HG02588 (cell line): ENCODE results near the gene STK10.

Source experiments
- ATAC-seq: cut with Tn5 transposase; IDR thresholded peaks from one replicate; pipeline ENCODE4 v1.9.1; 2021; ENCODE audit warnings: mild to moderate bottlenecking, moderate library complexity; ENCODE audit not compliant: unreplicated experiment

Gene STK10

DNA sequence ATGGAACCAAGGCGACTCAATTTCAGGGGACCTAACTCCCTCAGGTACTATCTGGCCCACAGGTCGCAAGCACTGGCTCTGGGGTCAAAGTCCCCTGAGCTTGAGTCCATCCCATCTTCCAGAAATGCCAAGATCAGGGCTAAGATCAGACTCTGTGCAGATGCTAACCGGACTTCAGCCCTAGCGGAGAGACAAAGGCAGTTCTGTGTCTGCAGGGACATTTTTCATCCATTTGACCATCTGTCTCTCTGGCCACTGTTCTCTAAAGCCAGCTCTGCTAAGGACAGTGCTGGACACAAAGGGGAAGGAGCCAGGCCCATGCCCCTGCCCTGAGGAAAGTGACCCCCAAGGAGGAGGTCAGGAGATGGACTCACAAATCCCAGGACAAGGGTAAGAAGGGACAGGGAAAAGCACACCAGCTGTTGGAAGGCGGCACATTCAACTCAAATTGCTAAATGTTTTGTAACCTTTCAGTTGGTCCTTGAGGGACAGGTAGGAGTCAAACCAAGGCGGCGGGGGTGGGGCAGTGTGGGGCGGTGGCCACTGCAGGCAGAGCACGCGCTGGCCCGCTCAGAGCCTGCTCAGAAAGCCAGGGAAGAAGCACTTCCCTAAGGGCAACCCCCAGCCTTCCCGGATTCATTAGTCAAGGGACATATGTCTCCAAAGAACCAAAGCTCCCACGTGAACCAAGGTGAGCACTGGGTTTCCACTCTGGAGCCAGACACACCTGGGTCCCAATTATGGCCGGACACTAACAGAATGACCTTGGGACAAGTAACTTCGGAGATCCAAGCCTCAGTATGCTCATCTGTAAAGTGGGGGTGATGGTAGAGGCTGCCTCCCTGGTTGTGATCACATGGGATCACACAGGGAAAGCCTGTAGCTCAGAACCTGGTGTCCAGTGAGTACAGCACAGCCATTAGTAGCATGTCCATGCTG, 42.8 kb downstream of the STK10 start:
- no peak for ATAC-seq

DNA sequence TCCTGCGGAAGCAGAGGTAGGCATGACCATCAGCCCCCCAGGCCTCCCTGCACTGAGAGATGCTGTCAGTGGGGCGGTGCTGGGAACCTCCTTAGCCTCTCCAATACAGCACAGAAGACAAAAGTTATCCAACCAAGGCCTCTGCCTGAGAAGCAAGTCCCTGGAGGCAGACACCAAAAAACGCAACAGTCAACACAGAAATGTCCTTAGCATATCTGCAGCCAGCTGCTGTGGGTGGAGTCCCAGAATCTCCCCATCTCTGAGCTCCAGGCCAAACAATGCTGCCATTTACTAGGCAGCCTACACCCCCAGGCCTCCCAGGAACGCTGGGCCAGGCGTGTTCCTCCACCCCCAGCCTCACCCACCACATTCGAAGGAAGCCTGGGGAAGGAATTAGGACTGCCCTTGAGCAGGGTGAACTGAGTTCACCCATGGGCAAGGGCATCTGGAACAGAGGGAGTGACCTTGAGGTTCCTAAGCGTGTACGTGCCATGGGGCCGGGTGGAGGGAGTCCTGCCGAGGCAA, 43.7 kb downstream of the STK10 start:
- peak; percentile 48 for ATAC-seq

DNA sequence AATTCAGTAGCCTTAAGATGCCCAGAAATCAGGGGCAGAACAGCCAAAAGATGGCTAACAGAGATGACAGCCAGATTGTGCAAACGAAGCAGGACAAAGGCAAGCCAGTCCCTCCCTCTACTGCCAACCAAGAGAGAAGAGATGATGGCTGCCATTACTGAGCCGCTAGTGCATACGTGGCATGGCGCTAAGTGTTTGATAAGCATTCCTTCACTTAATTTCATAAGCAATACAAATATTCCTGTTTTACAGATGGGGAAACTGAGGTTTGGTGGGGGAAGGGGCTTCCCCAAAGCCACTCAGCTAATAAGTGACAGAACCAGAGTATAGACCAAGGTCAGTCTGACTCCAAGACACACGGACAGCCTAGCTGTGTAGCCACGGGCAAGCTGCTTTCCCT, 44.1 kb downstream of the STK10 start:
- ATAC-seq = no peak

DNA sequence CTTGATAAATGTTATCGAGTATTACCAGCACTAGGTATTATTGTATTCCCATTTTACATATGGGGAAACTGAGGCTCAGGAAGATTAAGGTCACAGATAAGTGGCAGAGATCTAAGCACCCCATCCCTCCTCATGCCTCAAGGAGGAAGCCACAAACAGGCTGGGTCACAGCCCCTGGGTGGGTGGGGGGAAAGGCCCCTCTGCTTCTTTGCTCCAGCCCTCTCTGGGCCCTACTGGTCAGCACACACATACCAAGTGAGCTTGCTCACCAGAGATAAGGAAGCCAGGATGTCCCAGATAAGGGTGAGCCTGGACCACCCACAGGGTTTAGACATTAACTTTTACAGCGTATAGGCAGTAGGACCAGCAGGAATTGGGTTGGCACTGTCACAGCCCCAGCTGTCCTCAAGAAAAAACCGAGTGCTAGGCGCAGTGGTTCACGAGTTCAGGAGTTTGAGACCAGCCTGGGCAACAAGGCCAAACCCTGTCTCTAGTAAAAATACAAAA, 45.3 kb downstream of the STK10 start:
- ATAC-seq = no peak

DNA sequence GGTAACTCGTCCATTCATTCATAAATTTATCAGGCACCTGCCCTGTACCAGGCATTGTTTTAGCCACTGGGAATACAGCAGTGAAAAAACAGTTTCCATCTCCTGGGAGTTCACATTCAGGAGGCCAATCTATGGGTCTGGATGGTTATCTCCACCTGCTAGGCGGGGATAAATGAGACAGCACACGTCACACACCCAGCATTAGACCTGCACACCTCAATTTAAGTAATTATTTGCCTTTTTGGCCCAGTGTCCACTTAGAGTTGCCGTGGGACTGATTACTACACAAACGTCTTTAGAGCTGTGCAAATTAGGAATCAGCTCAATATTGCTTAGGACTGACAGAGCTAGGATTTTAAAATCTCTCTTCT, 46.1 kb downstream of the STK10 start:
- ATAC-seq = no peak

DNA sequence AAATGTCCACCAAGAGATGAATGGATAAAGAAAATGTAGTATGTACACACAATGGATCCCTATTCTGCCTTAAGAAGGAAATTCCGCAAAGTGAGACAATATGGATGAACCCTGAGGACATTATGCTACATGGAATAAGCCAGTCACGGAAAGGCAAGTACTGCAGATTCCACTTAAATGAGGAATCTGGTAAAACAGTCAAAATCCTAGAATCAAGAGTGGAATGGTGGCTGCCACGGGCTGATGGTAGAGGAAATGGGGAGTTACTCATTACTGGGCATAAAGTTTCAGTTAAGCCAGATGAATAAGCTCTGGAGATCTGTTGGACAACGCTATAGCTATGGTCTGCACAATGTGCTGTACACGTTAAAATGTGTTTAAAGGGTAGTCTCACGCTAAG, 47.2 kb downstream of the STK10 start:
- no peak for ATAC-seq

DNA sequence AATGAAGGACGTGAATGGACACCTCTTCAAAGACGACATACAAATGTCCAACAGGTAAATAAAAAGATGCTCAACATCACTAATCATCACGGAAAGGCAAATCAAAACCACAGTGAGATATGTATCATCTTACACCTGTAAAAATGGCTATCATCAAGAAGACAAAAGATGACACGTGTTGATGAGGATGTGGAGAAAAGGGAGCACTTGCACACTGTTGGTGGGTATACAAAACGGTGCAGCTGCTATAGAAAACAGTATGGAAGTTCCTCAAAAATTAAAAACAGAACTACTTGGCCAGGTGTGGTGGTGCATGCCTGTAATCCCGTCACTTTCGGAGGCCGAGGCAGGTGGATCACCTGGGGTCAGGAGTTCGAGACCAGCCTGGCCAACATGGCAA, 47.9 kb downstream of the STK10 start:
- no peak for ATAC-seq

DNA sequence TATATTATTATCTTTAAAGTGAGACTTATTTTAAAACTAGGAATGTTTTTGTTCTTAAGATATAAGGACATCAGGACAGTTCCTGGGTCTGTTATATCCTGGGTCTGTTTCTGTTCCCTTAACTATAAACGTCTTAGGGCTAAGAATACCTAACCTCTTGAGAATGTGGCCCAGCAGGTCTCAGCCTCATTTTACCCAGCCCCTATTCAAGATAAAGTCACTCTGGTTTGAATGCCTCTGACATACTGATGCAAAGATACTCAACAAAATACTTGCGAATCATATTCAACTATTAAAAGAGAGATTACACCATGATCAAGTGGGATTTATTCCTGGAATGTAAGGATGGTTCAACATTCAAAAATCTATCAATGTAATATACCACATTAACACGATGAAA, 51.0 kb downstream of the STK10 start:
- ATAC-seq = no peak

DNA sequence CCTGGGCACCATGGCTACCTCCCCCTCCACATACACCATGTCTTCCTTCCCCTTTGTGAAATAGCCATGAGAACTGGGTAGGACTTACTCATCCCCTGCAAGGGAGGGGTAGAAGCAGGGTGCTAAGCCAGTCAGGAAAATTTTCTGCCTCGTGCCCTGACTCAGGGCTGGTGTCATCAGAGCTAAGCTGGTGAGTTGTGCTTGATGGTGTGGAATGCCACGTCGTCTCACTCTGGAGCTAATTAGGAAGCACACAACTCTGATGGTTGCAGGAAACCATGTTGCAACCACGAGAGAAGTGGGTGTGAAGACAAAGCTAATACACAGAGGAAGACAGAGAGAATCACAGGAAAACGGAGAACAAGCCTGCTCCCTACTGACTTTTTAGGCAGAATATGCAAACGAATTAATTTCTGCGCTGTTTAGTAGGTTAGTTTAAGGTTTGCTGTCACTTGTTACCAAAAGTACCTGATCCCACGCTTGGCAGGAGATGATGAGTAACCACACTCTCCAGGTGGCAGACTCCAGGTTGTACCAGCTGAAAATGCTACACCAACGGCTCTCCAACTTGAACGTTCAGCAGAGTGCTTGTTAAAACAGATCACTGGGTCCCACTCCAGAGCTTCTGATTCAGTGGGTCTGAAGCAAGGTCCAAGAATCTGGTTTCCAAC, 54.5 kb downstream of the STK10 start:
- ATAC-seq = no peak

DNA sequence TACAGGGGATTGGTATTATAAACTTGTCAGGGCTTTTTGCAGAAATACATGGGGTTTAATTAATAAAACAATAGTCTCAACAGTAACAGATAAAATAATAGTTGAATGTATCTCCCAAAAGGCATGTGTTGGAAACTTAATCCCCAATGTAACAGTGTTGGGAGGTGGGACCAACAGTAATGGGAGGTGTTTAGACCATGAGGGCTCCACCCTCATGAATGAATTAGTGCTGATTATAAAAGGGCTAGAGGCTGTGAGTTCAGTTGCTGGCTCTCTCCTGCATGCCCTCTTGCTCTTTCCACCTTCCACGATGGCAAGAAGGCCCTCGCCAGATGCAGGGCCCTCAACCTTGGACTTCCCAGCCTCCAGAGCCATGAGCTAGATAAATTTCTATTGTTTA, 56.3 kb downstream of the STK10 start:
- ATAC-seq = no peak

DNA sequence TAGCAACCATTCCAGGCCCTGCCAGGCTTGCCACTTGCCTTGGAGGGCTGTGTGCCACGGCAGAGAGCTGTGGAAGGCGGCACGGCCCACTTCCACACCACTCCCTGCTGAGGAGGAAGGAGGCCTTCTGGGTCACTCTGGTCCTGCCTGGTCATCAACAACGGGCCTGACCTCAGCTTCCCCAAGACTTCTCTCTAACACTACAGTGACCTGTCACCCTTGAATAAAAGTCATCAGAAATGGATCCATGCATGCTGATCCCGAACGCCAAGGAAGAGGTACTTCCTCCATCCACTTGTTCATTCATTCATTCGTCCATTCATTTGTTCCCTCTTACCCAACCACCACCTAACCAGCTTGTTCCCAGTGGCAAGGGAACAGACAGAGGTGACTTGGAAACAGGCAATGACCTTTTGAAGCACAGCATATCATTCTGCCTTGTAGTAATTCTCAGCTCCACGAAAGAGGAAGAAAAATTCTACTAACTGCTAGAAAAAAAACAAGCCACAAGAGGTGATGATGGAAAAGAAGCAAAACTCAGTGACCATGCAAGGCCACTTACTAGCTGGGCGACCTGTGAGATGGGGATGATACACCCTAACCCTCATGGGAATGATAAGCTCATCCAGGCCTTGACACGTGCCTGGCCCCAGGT, 58.6 kb downstream of the STK10 start:
- ATAC-seq = no peak

DNA sequence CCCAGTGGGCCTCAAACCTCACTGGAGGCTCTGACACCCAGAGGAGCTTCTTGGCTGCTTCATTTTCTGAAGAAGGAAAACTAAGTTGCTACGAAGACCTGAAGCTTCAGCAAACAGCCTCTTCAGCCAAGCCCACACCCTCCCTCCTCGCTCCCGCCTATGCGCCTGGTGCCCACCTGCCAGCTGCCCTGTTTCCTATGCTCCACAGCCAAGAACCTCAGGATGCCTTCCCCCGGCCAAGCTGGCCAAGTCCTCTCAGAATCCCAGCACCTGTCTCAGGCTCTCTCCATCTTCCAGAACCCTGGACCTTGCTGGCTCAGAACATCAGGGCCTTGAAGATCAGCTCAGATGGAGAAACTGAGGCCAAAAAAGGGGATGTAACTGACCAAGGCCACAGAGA, 60.4 kb downstream of the STK10 start:
- no peak for ATAC-seq

DNA sequence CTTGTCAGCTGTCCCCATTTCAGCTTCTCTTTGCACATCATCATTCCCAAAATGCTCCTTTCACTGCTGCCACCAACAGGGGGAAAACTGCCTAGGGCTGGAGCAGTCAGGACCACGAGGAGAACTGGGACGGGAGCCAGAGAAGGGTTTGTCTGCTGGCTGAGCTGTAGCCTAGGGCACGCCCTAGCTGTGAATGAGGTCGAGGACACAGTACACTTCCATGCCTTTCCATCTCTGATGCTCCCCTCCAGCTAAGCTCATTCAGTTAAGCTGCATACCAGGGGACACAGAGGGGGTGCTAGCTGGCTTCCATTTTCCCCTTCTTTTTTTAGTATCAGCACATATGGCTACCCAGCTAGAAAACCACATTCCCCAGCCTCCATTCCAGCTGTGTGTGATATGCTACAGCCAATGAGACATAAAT, 64.7 kb downstream of the STK10 start:
- no peak for ATAC-seq

DNA sequence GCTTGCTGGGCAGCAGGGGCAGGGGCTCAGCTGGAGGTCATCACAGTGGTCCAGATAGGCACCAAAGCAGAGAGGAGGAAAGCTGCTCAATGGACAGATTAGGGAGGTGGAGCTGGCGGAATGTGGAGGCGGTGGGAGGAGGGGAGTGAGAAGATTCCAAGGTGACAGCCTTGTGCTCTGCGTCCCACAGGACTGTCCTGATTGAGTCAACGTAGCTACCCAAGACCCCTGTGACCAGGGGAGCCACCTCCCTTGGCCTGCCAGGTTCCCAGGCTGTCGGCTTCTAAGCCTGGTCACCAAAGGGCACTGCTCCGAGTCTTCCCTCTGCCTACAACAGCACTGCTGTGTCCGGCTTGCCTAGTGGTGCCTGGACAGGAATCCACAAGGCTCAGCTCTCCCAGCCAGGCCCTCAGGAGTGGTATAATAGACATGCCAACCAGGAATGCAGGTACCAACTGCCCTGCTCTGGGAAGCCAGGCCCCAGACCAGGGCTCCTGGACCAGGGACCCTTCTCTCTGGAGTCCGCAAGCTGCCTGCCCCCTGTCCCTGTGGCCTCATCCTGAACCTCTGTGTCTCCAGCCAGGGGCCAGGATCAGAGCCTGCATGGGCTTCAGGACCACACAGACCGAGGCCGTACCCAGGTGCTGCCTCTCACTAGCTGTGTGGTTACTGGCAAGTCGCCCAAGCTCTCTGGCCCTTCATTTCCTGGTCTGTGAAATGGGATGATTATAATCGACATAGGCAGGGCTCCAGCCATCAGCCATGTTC, 67.9 kb downstream of the STK10 start:
- no peak for ATAC-seq

DNA sequence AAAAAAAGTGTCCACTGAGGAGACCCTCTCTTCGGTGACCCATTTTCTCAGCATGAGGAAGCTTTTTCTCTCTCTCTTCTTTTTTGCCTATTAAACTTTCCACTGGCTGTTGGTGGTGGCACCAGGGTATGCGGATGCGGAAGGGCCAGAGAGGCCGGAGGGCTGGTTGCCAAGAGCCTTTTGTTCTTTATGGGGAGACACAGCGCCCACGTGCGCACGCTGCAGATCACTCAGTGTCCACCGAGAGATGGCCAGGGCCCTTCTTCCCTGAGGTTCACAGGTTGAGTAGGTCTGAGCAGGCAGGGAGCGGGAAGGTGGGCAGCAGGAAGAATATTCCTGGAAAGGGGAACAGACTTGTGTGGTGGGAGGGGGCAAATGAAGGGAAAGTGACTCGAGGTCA, 69.1 kb downstream of the STK10 start:
- ATAC-seq = no peak

DNA sequence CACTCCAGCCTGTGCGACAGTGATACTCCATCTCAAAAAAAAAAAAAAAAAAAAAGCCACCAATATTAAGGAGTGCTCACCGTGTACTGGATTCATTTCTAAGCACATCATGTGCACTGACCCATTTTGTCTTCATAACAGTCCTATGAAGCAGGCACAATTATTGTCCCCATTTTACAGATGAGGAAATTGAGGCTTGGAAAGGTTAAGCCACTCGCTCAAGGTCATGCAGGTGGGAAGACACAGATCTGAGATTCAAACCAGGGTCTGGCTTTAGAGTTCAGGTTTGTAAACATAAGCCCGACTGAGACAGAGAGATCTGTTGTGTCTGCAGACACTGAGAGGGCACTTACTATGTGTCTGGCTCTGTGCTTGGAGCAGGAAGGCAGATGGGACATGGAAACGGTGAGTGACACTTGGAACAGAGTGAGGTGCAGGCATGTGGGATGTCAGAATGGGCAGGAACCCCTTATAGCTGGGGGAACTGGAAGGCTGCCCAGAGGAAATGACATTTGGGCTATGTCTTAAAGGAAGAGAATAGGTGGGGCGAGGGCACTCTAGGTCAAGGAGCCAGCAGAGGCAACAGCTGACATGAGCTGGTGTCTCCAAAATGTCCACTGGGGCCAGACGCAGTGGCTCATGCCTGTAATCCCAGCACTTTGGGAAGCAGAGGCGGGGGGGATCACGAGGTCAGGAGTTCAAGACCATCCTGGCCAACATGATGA, 69.9 kb downstream of the STK10 start:
- no peak for ATAC-seq

DNA sequence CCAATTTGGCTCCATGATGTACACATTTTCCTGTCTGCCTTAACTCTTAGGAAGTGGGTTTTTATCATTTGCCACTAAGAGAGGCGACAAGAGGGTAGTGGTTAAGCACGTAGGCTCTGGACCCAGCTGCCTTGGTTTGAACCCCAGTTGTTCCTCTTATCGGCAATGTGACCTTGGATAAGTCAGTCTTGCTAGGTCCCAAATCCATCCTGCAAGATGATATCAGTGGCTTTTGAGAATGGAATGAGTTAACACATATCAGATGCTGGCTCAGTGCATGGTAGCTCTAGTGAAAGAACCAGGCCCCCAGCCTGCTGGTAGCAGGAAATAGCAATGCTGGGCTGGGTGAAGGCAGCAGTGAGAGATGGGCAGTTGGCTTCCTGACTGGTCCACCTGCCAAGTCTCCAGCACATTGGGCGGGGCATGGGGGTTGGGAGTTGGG, 72.5 kb downstream of the STK10 start:
- ATAC-seq = no peak

DNA sequence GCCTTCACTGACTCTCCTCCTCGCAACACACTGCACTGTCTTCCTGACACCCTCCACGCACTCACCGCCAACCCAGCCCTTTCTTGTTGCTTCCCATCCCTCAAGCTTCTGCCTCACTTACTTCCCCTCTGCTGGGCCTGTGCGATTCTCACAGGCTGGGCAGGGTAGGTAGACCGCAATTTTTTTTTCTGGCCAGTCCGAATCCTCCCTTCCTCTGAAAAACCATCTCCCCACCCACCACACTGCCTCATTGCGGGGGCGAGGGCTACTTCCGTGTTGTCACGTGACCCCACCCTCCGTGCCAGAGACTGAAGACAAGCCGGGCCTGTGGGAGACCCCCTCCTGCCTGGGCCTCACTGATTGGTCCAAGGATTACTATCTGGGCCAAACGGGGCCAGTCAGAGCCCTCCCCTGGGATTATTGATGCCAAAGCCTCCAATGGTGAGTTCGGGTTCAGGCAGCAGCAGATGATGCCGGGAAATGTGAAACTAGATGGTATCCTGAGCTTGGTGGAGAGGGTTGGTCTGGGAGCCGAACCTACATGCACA, 73.1 kb downstream of the STK10 start:
- peak; percentile 45 for ATAC-seq

DNA sequence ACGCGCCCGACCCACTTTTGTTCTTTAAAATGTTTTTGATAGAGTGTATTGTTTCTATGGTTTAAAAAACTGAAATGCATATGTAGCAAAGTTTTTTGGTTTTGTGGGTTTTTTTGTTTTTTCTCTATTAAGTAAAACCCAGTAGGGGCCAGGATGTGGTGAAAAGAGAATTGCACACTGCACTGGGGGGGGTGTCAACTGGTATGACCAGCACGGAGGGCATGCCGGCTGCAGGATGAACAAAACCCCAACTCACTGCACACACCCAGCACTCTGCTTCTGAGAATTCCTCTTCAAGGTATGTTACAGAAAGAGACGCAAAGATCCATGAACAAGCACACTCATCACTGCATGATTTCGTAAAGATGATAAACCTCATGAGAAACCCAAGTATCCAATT, 75.0 kb downstream of the STK10 start:
- ATAC-seq = no peak

DNA sequence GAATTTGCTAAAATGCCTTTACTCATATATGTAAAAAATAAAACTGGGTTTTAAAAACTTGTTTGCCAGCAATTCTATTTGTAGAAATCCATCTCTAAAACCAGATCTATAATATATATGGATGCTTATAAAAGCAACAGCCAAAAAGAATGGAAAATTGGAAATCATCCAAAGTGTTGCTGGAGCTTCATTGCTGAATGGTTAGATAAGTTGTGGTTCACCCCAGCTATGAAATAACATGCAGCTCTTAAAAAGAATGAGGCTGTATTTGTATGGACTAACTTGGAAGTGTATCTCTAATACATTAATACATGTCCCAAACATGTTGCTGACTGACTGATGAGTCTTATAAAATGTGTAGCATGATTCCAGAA, 76.2 kb downstream of the STK10 start:
- no peak for ATAC-seq
